LHCN-M2 (cell line): ENCODE measurements around the gene TBC1D22A. TPM values are rescaled to one million over a fixed set of nuclear protein-coding genes. Genes with fewer than 3 reads are reported as not detected.

Experiments
- DNase-seq: peaks from one replicate; pipeline ENCODE4 v3.0.0-alpha.2; 2012; ENCODE audit warnings: low read depth
- total RNA-seq: library from RNA; depleted of rRNA; stranded (reverse); fragments of >200 nt; gene quantifications from 2 replicates; pipeline ENCODE4 v1.2.3, GENCODE V29; 2014

TBC1D22A gene
- total RNA-seq, 1 experiment from 2014 or later, result 13.1 TPM

DNA sequence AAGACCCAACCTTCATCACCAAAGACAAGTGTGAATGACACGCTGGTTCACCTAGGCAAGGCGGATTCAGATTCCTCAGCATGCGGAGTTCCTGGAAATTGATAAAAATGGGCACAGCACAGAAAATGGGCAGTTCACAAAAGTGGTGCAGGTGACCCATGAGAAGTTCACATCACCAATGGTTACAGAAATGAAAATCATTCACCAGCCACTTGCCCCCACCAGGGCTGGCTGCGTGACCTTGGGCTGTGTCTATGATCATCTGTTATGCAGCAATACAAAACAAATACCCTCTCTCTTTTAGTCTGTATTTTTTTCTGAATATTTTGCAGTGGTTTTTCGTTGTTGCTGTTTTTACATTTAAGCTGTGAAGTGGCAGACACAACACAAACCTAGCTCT, 415.9 kb downstream of the TBC1D22A start:
- no peak for DNase-seq

DNA sequence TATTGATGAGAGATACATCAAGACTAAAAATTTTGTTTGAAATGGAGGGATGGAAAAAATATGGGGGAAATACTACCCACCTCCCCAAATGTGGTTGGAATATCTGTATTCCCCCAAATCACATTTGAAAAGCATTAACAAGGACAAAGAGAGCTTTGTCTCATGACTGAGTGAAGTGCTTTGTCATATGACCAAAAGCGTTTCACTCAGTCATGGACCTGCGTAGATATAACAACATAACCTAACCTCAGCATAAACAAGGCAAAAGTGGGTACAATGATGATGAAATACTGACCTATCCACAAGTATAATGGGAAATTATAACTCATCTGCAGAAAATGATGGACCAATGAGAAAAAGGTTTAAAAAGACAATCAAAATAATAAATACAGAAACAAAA, 418.3 kb downstream of the TBC1D22A start:
- no peak for DNase-seq

DNA sequence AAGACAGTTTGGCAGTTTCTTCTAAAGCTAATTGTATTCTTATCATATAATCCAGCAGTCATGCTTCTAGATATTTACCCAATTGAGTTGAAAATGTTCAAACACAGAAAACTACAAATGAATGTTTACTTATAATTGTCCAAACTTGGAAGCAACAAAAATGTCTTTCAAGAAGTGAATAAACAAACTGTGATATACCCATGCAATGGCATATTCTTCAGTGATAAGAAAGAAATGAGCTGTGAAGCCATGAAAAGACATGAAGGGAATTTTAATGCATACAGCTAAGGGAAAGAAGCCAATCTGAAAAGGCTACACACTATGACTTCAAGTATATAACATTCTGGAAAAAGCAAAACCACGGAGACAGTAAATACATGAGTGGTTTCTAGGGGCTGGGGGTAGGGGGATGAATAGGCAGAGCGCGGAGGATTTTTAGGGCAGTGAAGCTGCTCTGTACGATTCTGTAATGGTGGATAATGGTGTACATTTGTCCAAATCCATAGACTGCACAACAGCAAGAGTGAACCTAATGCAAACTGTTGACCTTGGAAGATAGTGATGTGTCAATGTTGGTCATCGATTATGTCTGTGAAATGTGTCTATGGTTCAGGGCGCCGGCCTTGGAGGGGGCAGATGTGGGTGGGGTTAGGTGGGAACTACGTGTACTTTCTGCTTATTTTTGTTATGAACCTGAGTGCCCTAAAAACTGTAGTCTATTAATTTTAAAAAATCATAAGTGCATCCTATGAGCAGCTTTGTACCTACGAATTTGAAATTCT, 424.9 kb downstream of the TBC1D22A start:
- DNase-seq, result no peak

DNA sequence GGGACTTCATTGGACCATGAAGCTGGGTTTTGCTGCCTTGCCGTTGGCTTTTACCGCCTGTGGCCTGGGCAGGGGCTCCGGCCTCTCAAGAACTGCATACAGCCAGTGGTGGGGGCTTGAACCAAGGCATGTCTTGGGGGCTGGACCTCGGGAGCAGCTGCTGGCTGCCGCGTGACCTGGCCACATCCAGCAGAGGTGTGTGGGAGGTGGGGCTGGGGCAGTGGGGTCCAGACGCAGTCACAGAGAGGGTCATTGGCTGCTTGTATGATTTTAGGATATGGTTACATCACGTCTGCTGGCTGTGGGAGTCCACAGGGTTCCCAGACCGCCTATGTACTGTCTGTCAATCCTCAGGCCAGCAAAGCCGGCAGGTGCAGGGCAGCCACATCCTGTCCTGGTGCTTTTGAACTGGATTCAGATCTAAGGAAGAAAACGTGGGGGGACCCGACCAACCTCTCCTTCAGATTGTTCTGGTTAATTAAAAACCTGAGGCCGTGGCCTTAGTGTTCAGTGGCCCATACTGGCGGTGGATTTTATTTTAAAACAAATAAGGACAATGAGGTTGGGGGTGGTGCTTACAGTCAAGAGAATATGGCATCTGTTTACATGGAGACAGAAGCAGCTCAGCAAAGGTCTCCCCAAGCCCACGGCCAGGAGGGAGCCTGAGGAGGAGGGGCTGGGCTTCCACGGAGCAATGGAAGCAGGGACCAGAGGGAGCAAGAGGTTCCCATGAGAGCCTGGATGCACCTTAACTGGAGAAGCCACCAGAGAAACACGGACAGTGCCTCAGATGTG, 426.0 kb downstream of the TBC1D22A start:
- no peak for DNase-seq

DNA sequence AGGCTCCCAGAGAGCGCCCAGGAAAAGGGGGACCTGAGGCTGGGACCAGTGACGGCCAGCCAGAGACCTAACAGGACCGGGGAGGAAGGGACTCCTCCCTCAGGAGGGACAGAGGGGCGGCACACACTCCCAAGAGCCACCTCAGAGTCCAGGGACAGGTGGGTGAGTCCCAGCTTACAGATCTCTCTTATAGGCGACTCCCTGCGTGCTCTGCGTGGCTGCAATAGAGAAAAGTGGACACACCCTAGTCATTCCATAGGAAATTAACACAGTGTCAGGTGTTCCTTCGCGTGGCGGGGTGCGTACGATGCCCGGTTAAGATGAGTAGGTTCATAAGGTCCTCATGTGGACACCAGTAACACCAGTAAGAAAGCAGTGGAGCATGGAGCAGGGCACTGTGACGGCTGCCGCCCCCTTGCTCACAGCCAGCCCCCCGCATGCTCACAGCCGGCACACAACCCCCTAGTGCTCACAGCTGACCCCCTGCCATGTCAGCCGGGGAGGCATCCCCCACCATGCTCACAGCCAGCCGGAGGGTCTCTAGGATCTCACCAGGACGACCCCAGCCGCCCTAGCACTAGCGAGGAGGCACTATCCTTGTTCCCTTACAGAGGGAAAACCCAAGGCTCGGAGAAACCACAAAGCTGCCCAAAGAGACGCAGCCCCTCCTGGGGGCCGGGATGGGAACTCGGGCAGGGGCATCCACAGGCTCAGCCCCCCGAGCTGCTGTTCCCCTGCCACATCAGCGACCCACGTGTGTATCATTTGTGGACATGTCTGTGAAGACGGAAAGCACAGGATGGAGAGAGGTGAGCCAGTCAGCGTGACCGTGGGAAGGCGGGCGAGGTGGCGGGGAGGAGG, 426.8 kb downstream of the TBC1D22A start:
- DNase-seq, result no peak

DNA sequence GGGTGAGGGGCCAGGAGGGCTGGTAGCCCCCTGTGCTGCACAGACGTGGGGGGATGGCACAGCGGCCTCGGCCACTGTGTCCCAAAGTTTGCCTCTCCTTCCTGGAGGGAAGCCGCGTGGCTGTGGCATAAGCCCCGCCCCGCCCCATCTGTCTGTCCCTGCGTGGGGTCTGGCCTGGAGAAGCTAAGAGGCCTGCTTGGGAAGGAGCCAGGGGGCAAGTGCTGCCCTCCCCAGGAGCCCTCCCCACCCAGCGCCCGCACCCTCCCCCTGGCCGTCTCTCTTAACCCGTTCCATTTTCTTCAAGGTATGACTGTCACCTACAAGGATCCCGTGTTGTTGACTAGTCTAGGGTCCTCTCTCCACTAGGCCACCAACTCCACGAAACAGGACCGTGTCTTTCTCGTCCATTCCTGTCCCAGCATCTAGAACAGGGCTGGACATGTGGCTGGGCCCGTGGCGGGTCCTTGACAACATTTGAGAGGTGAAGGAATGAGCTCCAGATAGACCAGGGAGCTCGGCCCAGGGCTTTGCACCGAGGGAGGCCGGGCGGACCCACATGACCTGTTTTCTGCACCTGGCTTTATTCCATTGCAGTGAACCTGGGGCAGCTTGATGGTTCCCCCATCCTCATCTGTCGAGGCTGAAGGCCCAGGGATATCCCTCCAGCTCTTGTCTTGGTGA, 428.0 kb downstream of the TBC1D22A start:
- DNase-seq, result no peak

DNA sequence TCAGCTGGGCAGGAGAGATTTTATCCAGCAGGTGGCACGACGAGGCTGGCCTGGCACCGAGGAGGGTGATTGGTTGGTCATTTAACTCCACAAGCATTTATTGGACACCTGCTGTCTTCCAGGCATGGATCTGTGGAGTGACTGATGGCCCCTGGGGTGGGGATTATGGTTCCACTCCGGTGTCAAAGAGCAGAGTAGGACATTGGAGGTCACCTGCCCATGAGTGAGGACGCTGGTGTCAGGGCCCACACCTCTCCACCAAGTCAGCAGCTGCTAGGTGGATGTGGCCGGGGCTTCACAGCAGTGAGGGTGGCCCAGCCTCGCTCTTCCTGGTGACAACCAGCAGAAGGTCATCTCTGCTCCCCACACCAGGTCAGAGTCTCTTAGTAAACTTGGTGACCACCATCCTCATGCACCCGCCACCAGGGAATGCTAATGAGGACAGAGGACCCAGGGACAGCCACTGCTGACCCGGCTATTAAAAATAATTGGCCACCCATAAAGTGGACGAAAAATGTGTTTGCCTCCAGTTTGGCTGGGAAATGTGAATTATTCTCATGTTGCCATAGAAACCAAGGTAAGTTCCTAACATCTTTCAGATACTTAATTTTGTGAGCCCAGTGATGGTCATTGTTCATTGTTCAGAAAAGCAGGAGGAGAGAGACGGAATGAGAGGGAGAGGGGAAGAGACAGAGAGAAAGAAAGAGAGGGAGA, 428.7 kb downstream of the TBC1D22A start:
- DNase-seq, result no peak

DNA sequence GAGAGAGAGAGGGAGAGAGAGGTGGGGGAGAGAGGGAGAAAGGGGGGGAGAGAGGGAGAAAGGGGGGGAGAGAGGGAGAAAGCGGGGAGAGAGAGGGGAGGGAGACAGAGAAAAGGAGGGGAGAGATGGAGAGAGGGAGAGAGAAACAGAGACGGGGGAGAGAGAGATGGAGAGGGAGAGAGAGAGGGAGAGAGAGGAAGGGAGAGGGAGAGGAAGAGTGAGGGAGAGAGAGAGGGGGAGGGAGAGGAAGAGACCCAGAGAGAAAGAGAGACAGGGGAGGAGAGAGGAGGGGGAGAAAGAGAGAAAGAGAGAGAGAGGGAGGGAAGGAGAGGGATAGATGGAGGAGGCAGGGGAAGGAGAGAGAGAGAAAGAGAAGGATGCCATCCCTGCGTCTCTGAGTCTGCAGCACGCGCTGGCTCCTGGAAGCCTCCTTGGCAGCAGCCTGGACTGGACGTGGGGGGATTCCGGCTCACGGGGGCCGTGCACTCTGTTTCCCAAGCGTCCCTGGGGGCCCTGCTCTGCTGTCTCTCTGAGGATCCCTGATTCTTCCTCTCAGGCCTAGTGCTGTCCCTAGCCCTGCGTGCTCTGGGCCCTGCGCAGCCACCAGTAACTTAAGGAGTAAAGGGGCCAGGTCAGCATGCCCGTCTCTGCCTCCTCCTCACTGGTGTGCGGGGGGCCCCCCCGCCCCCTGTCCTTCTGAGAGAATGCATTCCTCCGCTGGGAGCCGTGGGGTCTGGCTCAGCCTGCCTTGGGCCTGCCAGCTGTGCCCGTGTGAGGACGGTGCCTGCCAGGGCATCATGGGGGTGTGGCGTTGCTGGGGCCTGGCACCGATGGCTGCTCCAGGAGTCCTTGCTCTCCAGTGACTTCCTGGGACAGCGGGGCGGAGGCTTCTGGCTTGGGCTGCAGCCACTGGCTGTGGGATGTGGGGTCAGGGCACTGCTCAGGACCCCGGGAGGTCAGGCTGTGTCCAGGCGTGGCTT, 429.5 kb downstream of the TBC1D22A start:
- DNase-seq, result no peak

DNA sequence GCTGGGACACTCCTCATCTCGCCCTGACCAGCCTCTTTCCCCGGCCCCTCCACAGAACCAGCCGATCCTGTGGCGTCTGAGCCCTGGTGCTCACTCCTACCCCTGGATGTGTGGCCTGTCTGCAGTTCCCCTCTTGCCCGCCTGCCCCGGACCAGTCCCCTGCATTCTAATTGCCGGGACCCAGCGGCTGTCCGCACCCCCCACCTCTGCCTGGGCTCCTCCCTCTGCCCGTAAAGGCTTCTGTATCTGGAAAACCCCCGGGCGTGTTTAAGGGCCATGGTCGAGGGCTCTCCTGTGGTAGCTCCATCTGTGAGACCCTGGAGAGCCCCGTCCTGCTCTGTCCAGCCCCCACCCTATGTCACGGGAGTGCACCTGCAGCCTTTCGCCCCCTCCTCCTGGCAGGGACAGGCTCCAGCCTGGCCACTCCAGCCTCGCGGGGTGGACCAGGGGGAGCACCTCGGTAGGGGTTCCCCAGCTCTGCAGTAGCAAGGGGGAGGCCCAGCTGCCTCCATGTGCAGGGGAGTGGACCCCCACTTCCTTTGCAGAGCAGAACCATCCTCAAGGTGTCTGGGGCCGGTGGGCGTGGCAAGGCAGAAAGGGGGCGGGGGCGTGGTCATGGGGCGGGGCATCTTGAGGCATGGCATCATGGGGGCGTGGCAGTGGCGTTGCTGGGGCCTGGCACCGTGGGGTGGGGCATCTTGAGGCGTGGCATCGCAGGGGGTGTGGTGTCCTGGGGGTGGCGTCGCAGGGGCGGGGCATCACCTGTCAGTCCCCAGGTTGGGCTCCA, 430.4 kb downstream of the TBC1D22A start:
- no peak for DNase-seq

DNA sequence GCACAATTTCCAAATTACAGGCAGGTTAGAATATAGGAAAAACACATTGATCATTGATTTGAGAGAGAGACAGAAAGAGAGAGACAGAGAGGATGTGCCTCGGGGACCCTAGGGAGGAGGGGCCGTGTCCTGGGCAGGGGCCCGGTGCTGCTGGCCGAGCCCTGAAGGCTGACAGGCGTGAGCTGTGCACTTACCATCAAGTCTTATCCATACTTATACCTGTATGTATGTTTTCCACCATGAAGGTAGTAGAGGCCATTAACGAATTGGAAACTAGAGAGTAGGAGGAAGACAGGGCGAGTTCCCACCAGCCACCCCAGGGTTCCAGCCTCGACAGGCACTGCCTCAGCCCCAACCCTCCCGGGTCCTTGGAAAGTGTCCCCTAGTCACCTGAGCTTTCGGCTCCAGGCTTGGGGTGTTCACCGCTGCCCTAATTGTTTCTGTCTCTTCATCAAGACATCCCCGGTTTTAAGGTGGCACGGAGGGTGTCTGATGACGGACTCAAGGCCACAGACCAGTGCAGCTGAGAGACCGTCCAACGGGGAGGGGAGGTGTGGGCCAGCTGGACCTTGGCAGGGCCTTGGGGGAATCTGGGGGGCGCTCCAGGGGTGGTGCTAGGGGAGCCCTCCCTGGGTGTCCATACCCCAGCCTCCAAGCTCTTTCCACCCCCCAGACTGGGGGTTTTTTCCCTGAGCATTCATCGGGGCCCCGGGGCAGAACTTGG, 431.3 kb downstream of the TBC1D22A start:
- no peak for DNase-seq

DNA sequence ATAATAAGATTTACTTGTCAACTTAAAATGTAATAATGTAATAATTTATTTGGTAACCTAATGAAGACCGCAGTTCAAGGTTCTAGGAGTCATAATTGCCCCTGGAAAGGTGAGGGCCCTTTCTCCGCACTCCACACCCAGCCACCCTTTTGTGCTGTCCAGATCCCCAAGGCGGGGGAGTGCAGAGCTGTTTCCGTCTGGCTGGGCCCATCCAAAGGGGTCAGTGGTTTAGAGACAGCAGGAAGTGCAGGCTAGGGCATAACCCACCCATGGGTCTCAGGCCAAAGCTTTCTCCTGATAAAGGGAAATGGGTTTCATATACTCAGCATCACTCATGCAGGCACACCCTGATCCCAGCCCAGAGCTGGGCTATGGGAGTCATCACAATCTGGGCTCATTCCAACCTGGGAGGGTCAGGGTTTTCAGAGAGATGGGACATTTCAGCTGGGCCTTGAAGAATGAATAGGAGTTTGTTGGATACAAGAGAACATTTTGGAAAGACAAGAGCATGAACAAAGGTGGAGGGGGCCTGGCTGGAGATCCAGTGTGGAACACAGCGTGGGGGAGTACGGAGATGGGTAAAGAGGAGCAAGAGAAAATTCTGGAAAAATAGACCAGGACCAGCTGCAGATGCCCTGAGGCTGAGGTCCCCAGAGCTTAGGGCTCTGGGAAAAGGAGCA, 432.2 kb downstream of the TBC1D22A start:
- DNase-seq, result no peak

DNA sequence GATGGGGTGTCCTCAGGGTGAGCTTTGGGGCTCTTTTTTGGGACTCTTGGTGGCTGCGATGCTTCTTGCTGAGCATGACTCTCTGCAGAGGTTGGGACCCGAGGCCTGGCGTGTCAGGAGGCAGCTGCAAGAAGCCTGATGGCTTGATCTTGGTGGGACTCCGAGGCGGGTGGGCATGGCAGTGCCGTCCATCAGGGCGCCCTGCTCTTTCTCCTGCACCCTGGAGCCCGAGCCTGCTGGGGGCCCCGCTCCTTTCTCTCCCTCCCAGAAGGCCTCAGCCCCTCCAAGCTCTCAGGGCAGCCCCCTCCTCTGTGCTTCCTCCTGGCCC, 432.7 kb downstream of the TBC1D22A start:
- no peak for DNase-seq

DNA sequence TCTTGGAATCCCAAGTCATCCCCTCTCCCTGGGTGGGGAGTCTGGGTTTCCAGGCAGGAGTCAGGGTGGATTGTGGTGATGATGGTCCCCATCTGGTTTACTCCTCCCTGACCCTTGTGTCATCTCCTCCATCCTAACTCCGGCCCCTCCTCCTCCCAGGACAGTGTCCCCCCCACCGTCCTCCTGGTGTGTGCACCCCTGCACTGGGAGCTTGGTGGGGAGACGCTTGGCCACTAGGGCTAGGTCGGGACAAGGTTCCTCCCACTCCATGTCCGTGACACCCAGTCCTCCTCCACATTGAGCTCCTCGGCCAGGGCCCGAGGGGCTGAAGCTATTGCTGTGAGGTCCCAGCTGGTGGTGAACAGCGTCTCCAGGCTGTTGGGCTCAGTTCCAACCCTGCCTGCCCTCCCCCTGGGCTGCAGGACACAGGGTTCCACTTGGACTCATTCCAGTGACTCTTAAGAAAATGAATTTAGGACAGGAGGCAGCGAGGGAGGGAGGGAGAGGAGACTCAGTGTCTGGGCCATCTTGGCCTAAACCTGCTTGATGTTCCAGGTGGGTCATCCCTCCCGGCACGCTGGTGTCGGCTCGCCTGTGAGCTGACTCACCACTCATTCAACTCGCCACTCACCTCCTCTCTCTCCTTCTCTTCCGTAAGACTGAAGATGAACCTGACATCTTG, 433.2 kb downstream of the TBC1D22A start:
- DNase-seq, result no peak

DNA sequence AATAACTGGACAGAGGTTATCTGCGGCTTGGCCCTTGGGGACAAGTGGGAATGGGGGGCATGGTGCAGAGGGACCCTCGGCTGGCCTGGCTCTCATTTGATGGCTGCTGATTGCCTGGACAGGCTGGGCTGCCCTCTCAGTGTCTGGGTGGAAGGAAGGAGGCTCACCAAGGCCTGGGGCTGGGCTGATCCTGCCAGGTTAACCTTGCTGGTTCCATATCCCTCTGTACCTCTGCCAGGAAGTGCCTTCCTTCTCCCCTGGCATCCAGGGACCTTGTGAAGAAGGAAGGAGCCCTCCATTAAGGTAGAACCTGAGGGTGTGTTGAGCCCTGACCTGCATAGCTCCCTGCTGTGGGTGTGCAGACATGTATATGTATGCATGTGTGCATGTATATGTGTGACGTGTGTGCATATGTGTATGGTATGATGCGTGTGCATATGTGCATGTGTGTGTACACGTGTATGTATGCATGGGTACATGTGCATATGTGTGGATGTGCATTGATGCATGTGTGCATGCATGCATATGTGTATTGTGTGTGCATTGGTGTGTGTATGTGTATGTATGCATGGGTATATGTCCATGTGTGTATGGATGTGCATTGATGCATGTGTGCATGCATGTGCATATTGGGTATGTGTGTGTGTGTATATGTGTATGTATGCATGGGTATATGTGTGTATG, 433.9 kb downstream of the TBC1D22A start:
- no peak for DNase-seq

DNA sequence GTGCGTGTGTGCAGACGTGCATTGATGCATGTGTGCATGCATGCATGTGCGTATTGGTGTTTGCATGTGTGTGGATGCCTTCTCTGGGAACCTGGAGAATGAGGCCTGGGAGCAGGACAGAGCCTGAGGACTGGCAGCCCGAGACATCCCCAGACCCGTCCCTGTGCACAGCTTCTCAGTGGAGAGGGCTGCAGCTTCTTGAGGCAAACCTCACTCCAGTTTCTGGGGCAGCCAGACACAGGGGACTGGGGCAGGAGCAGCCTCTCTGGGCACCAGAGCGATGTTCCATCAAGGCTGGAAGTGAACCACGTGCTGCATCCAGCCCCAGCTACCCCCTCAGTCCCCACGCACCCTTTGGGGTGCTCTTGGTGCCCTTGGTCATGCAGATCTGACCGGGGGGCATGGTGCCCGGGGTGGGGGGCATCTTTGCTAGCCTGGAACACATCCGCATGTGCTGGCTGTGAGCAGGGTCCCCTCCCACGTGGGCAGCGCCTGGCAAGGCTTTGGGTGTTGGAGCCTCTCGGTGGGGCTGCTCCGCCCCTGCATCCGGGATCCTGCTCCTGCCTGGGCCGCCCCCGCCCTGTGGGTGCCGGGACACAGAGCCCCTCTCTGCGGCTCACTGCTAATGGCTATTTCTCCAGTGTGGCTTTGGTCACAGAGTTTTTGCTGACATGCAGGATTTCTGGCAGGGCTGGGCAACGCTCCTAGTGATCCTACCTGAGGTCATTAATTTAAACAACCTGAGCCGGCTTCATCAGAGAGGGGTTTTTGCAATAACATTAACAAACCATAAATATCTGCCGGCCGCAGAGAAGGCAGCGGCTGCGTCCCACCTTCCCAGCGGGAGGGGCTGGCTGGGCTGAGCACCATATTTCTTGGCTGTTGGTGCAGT, 434.7 kb downstream of the TBC1D22A start:
- no peak for DNase-seq
